HG03520 (cell line): ENCODE measurements around the gene CCDC134.
A peak's percentile ranks its signal among the peaks of the same experiment; 100 is the strongest.
"Not testable (repeated sequence)": the region's sequence is repeated elsewhere in the genome, so short reads cannot be mapped to it uniquely, and the experiment has no call there.

Experiments
- ATAC-seq: cut with Tn5 transposase; IDR thresholded peaks from one replicate; pipeline ENCODE4 v1.9.1; 2021; ENCODE audit warnings: mild to moderate bottlenecking, moderate library complexity; ENCODE audit not compliant: unreplicated experiment

CCDC134 gene

GRCh38 chr22:41842996-41843970 lies 42.8 kb downstream of the CCDC134 start:
- ATAC-seq, result no peak

GRCh38 chr22:41844036-41844435 lies 43.6 kb downstream of the CCDC134 start:
- ATAC-seq, result no peak

- no peak for ATAC-seq
Measured at GRCh38 chr22:41844513-41844912, 44.0 kb downstream of the CCDC134 start.

- no peak for ATAC-seq
Measured at GRCh38 chr22:41845380-41846267, 45.1 kb downstream of the CCDC134 start.

GRCh38 chr22:41846268-41846987 lies 45.9 kb downstream of the CCDC134 start:
- ATAC-seq, result no peak

GRCh38 chr22:41847300-41847699 lies 46.8 kb downstream of the CCDC134 start:
- no peak for ATAC-seq

- ATAC-seq, result no peak
Measured at GRCh38 chr22:41848468-41848867, 48.0 kb downstream of the CCDC134 start.

GRCh38 chr22:41856469-41856868 lies 56.0 kb downstream of the CCDC134 start:
- no peak for ATAC-seq

- no peak for ATAC-seq
Measured at GRCh38 chr22:41857155-41857859, 56.8 kb downstream of the CCDC134 start.

- ATAC-seq, result no peak
Measured at GRCh38 chr22:41857860-41858199, 57.4 kb downstream of the CCDC134 start.

- peak; percentile 36 for ATAC-seq
Measured at GRCh38 chr22:41862160-41862529, 61.7 kb downstream of the CCDC134 start.

- peak; percentile 41 for ATAC-seq
Measured at GRCh38 chr22:41862530-41863266, 62.2 kb downstream of the CCDC134 start.

GRCh38 chr22:41863472-41863871 lies 63.0 kb downstream of the CCDC134 start:
- ATAC-seq, result no peak

- ATAC-seq, result no peak
Measured at GRCh38 chr22:41868556-41868955, 68.1 kb downstream of the CCDC134 start.

GRCh38 chr22:41870081-41870480 lies 69.6 kb downstream of the CCDC134 start:
- not testable (repeated sequence) for ATAC-seq

GRCh38 chr22:41870786-41871185 lies 70.3 kb downstream of the CCDC134 start:
- ATAC-seq, result no peak

GRCh38 chr22:41873391-41873790 lies 72.9 kb downstream of the CCDC134 start:
- ATAC-seq, result no peak

- ATAC-seq, result no peak
Measured at GRCh38 chr22:41874090-41874489, 73.6 kb downstream of the CCDC134 start.

GRCh38 chr22:41875531-41876270 lies 75.2 kb downstream of the CCDC134 start:
- ATAC-seq, result no peak
